ENCODE data around the gene BCO2. TPM values are rescaled to one million over a fixed set of nuclear protein-coding genes. Genes with fewer than 3 reads are reported as not detected.

Gene BCO2
- total and polyA plus RNA-seq, 2 experiments from 2014 or later, result 0.63 to 1.1 TPM

GRCh38 chr11:112266410-112266778 lies 91.1 kb downstream of the BCO2 start:
- Mint-ChIP-seq H3K4me1 (peaks cover 6% of the 10 kb centered on the region; the same call in 2 of the 3 replicates), H3K4me3 (no peak overlapping the region), H3K27me3 (ENCODE audit: insufficient read depth, low read depth, poor library complexity) (no peaks in the 10 kb centered on the region), H3K9me3 (no peaks in the 10 kb centered on the region), H3K36me3 (ENCODE audit: low read depth) (no peaks in the 10 kb centered on the region), H3K27ac (no peak overlapping the region)
- H3F3A ChIP-seq (replicated peaks; ENCODE audit: low read depth), result no peaks in the 10 kb centered on the region
- H3K4me3 ChIP-seq, result no peak overlapping the region
- no peak overlapping the region for H3K4me2 ChIP-seq
- no peaks in the 10 kb centered on the region for H3K79me2 ChIP-seq (replicated peaks; ENCODE audit: insufficient read depth)
- DNase-seq (ENCODE audit: low spot score) (no peak), ATAC-seq (no peak)
- H3K4me1 ChIP-seq (ENCODE audit: insufficient read depth), result peaks cover 2% of the 10 kb centered on the region; the same call in 1 of the 2 replicates
- H4K20me1 ChIP-seq (replicated peaks; ENCODE audit: insufficient read depth), result no peaks in the 10 kb centered on the region
- TF ChIP-seq EZH2 (IDR thresholded peaks at IDR 0.05; ENCODE audit: low read depth, unreplicated experiment) (no peak), ETS1 (IDR thresholded peaks at IDR 0.05) (no peak), POLR2AphosphoS5 (IDR thresholded peaks at IDR 0.05; ENCODE audit: low read depth) (no peak), JUNB (IDR thresholded peaks at IDR 0.05; ENCODE audit: unreplicated experiment) (no peak), EZH2phosphoT487 (IDR thresholded peaks at IDR 0.05; ENCODE audit: unreplicated experiment) (no peak), ZNF331 (CRISPR knock-in tag; IDR thresholded peaks at IDR 0.05; ENCODE audit: low read depth) (no peak), STAT1 (IDR thresholded peaks at IDR 0.05; ENCODE audit: unreplicated experiment) (no peak), CTCF (conservative IDR thresholded peaks at IDR 0.05; ENCODE audit: low read depth in 2 of 2) (no peak), CREB1 (CRISPR knock-in tag; IDR thresholded peaks at IDR 0.05; ENCODE audit: low read depth) (no peak), REST (IDR thresholded peaks at IDR 0.05; ENCODE audit: unreplicated experiment) (no peak)
- no peaks in the 10 kb centered on the region for H3K9me2 ChIP-seq (ENCODE audit: insufficient read depth)
- H2AFZ ChIP-seq, result no peak overlapping the region
- H3K27ac ChIP-seq (ENCODE audit: low read depth), result no peak overlapping the region
- no peaks in the 10 kb centered on the region for H3K36me3 ChIP-seq (ENCODE audit: insufficient read depth)
- no peaks in the 10 kb centered on the region for H3K27me3 ChIP-seq (ENCODE audit: insufficient read depth)

All from GM23338 (cell line).